ENCODE measurements around the gene PBX3.
"Not testable (repeated sequence)": the region's sequence is repeated elsewhere in the genome, so short reads cannot be mapped to it uniquely, and the experiment has no call there.

The PBX3 gene

DNA sequence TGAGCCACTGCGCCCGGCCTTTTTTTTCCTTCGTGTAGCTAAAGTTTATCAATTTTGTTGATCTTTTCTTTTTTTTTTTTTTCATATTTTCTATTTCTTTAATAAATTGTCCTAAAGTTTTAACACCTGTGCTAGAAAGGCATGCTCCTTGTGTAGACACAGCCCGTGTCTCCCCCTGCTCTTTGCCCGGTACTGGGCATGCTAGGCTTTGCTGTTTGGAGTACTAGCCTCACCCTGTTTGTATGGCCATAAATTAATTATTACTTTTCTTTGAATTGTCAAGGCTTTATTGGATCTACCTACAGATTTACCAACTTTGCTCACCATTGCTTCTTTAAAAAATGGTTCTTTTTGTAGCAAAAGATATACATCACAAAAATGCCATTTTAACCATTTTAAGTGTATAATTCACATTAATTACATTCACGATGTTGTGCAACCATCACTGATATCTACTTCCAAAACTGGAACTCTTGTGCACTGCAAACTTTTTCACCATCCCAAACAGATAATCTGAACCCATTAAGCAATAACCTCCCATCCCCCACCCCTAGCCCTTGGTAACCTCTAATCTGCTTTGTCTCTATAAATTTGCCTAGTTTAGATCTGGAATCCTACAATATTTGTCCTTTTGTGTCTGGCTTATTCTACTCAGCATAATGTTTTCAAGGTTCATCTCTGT is 31.5 kb downstream of the PBX3 start:
- not testable (repeated sequence) for DNase-seq (ENCODE audit: low read depth)

DNA sequence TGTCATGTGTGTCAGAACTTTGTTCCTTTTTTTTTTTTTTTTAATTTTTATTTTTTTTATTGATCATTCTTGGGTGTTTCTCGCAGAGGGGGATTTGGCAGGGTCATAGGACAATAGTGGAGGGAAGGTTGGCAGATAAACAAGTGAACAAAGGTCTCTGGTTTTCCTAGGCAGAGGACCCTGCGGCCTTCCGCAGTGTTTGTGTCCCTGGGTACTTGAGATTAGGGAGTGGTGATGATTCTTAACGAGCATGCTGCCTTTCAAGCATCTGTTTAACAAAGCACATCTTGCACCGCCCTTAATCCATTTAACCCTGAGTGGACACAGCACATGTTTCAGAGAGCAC is 32.0 kb downstream of the PBX3 start:
- not testable (repeated sequence) for DNase-seq (ENCODE audit: low read depth)

DNA sequence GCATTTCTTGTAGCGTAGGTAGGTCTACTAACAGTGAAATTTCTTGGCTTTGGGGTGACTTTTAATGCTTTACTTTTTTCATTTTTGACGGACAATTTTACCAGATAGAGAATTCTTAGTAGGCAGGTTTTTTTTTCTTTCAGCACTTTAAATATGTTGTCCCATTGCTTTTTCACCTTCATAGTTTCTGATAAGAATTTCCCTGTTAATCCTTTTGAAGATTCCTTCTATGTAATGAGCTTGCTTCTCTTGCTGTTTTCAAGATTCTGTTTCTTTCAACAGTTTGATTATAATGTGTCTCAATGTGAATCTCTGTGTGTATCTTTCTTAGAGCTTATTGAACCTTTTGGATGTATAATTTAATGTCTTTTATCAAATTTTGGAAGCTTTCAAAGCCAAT is 35.5 kb downstream of the PBX3 start:
- no peak for DNase-seq (ENCODE audit: low read depth)

DNA sequence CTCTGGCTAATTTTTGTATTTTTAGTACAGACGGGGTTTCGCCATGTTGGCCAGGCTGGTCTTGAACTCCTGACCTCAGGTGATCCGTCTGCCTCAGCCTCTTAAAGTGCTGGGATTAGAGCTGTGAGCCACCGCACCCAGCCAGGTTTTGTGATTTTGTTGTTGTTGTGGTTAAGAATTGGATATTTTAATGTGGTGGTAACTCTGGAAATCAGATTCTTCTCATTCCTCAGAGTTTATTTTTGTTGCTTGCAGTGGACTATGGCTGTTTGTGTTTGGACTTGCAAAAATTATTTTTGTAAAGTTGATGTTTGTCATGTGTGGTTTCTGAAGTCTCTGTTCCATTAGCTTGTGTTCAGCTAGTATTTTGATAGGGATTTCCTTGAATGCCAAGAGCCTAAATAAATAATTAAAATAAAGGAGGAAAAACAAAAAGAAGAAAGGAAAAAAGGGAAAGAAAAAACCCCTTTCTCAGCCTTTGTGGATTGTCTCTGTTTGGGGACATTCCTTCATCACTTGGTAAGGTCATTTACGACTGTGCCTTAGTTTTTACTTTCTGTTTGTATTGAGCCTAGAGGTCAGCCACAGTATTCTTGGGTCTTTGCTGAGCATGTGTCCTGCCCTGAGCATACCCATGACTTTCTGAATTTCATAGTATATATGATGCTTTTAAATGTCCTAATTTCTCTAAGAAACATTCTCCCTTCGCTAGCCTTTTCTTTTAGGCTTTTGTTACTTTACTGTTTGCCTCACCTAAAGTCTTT is 37.3 kb downstream of the PBX3 start:
- DNase-seq (ENCODE audit: low read depth), result no peak

DNA sequence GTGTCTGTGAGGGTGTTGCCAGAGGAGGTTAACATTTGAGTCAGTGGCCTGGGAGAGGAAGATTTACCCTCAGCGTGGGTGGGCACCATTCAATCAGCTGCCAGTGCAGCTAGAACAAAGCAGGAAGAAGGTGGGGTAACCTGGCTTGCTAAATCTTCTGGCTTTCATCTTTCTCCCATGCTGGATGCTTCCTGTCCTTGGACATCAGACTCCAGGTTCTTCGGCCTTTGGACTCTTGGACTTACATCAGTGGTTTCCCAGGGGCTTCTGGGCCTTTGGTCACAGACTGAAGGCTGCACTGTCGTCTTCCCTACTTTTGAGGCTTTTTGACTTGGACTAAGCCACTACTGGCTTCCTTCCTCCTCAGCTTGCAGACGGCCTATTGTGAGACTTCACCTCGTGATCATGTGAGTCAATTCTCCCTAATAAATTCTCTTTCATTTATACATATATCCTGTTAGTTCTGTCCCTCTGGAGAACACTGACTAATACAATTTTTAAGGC is 38.1 kb downstream of the PBX3 start:
- no peak for DNase-seq (ENCODE audit: low read depth)

DNA sequence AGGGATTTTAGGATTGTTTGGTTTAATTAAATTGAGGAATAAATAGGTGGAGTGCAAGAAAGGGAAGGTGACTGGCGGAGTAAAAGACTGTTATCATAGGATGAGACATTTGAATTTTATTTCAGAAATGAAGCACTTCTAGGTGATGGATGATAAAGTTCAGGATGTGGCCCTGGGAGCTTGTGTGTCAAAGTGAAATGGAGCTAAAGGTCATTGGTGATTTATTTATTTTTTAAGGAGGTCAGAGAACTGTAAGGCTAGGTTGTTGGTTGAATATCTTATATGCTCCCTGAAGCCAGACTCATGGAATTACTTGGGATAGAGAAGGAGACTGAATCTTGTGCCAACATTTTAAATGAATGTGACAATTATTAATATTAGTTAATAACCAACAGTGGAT is 40.5 kb downstream of the PBX3 start:
- DNase-seq (ENCODE audit: low read depth), result no peak

DNA sequence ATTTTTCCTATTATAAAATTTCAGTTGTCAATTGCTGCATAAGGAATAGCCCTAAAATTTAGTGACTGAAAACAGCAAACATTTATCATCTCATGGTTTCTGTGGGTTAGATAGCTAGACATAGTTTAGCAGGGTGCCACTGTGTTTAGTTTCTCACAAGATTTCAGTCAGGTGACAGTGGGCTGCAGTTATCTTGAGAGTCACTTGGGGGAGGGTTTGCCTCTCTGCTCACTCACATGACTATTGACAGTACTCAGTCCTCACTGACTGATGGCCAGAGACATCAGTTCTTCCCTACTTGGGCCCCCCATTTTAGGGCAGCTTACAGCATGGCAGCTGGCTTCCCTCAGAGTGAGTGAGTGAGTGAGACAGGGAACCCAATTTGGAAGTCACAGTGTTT is 42.0 kb downstream of the PBX3 start:
- no peak for DNase-seq (ENCODE audit: low read depth)

DNA sequence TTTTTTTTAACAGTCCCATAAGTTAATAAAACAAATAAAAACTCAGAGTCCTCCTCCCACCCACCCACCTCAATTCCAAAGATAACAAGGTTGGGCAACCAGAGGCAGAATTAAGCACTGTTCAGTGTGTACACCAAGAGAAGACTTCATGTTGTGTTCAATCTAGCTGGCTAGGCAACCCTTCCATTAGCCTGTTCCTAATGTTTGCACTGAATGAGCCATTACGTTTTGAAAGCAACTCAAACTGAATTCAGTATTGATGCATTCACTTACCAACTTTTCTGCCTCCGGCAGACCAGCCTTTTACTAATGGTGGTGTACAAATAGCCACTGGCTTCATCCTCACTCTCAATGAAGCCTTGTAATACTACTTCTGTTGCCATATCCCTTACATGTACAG is 47.5 kb downstream of the PBX3 start:
- no peak for DNase-seq (ENCODE audit: low read depth)

DNA sequence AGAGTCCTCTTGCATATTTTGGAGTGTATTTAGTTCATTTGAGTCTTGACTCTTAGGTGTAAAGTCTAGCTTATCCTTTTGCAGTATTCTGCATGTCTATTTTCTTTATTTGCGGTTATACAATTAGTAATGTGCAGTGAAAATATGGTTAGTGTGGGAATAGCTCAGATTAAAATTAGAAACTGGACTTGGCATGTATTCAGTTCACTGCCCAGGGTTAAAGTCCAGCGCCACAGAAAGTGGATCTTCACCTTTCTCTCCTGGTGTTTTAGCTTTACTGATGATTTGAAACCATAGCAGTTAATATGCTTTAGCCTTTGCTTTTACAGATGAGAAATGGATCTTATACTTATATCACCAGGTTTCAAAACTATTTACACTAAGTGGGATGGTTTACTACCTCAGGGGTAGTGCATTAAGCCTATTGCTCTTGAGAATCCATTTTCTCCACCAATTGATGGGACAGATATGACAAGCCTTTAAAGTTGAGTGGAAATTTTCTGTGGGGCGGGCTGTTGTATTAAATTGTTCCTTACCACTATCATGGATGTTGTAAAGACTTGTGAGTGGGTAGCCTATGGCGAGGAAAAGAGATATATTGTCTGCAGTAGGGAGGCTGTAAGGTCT is 48.9 kb downstream of the PBX3 start:
- no peak for DNase-seq (ENCODE audit: low read depth)

DNA sequence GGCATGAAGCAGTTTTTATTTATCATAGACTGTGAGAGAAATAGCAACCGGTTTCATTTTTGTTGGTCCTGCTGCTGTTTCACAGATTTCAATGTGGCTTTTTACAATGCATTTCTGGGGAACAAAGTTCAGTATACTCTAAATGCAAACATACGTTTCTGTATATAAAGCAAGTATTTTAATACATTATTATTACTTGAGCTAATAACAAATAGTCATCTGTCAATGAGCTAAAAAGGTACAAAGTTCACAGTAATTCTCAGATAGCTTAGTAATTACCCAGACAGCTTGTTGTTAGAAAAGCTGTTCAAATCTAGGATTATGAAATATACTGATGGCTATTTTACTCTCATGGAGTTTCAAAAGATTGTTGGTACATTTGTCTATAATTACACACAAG is 50.8 kb downstream of the PBX3 start:
- no peak for DNase-seq (ENCODE audit: low read depth)

DNA sequence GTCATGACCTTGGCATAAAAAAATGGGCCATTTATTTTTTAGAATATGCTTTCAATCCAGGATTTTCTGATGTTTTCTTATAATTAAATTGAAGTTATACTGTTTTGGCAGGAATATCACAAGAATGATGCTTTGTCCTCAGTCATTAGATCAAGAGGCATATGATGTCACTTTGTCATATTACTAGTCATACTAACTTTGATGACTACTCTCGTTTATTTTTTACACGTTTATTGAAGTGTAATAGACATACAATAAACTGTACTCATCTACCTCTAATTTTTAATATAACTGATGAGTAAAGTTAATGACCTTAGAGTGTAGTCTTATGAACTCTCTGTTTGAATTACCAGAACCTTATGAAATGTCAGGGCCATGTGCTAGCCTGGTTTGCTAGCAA is 56.4 kb downstream of the PBX3 start:
- DNase-seq (ENCODE audit: low read depth), result no peak

DNA sequence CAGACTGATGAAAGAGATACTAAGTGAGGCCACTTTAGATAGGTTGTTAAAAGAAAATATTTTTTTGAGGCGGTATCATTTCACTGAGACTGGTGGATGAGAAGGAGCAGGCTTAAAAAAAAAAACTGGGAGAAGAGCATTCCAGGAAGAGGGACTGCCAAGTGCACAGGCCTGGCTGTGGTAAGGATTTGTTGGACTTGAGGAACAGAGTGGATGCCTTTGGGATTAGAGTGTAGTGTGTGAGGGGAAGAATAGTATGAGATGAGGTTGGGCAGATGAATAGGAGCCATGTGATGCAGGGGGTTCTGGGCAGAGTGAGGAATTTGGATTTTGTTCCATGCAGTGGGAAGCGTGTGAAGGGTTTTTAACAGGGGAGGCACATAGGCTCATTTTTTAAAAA is 57.9 kb downstream of the PBX3 start:
- DNase-seq (ENCODE audit: low read depth), result no peak

DNA sequence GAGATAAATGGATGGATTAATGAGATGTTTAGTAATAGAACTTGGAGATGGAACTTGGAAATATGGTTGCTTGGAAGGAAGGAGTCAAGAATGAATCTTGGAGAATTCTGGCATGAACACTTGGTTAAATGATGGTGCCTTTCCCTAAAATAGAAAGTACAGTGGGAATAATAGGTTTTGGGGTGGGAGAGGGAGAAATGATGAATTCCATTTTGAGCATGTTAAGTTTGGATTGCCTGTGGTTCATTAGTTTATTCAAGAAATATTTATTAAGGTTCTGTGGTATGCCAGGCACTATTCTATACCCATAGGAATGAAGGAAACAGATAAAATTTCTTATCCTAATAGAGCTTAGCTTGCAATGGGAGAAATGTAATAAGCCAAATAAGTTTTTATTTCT is 58.4 kb downstream of the PBX3 start:
- DNase-seq (ENCODE audit: low read depth), result no peak

DNA sequence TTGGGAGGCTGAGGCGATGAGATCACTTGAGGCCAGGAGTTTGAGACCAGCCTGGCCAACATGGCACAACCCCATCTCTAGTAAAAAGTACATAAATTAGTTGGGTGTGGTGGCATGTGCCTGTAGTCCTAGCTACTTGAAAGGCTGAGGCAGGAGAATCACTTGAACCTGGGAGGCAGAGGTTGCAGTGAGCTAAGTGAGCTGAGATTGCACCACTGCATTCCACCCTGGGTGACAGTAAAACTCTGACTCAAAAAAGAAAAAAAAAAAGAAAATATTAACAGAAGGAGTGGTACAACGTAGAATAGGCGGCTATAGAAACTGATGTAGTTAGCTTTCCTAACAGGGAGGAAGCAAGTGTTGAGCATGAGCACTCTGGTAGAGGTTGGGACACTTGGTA is 59.9 kb downstream of the PBX3 start:
- no peak for DNase-seq (ENCODE audit: low read depth)

DNA sequence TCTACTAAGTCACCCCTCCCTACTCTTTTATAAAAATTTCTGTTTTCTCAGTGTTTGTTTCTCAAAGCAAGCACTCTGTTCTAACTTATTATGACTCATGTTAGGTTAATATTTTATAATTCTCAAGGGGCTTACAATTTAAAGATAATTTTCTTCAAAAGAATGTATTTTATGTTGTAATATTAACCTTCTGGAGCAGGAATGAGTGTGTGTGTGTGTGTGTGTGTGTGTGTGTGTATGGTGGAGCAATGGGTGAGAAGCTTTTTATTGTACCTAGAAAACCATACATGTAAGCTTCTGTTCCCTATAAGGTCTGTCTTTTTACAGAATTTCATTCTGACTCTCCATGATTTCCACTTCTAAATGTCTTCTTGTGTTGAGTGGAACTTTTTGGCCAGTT is 63.0 kb downstream of the PBX3 start:
- no peak for DNase-seq (ENCODE audit: low read depth)

DNA sequence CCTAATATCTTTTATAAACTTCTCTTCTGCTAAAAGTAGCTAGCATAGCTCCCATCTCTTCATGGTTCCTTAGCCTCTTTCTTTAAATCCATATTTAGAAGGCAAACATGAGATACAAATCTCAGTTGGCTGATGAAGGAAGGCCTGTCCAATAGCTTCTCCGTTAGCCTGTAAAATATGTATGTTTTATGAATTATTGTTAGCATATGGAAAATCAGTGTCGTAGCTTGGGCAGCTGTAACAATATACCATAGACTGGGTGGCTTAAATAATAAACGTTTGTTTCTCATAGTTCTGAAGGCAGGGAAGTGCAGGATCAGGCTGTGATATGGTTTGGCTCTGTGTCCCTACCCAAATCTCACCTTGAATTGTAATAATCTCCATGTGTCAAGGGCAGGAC is 63.8 kb downstream of the PBX3 start:
- no peak for DNase-seq (ENCODE audit: low read depth)

DNA sequence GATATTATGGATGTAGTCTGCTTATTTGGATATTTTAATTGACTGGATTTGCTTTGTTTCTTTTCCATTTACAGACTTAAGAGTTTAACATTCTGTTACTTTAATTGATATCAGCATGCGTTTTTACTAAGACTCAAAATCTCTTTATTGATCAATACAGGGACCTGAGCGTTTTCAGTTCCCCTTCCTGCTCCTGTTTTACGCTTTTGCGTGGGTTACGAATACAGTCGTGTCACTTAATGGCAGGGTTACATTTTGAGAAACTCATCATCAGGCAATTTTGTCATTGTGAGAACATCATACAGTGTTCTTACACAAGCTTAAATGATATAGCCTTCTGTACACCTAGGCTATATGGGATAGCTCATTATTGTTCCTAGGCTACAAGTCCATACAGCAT is 65.2 kb downstream of the PBX3 start:
- DNase-seq (ENCODE audit: low read depth), result no peak

DNA sequence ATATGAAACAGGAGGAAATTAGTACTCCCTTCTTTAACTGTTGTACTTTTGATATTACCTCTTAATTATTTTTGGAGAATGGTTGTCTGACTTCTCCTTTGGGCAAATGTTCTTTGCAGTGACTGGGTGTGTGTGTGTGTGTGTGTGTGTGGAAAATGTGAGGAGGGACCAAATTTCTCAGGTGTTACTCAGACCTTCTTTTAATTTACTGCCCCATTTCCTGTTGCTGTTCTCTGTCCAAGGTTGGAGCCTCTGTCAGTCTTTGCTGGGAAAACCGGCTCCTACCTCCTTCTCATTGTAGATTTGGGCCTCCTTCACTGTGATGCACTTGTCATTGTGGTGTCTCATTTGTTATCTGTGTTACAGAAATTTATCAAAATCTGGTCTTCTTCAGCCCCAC is 68.4 kb downstream of the PBX3 start:
- no peak for DNase-seq (ENCODE audit: low read depth)

DNA sequence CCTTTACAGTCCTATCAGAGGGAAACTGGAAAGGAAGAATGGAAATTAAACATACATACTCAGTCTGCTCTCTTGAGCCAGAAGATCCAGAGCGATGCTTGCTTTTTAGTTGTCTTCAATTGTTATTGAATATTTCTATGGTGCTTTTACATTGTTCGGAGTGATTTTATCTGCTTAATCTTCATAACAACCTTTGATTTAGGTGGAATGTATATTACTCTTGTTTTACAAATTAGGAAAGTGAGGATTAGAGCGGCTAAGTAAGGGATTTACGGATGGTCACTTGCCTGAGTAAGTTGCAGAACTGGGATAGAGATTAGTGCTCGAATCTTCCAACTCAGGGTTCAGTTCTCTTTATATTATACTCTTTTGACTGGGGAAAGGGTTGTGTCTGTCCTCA is 69.1 kb downstream of the PBX3 start:
- no peak for DNase-seq (ENCODE audit: low read depth)

DNA sequence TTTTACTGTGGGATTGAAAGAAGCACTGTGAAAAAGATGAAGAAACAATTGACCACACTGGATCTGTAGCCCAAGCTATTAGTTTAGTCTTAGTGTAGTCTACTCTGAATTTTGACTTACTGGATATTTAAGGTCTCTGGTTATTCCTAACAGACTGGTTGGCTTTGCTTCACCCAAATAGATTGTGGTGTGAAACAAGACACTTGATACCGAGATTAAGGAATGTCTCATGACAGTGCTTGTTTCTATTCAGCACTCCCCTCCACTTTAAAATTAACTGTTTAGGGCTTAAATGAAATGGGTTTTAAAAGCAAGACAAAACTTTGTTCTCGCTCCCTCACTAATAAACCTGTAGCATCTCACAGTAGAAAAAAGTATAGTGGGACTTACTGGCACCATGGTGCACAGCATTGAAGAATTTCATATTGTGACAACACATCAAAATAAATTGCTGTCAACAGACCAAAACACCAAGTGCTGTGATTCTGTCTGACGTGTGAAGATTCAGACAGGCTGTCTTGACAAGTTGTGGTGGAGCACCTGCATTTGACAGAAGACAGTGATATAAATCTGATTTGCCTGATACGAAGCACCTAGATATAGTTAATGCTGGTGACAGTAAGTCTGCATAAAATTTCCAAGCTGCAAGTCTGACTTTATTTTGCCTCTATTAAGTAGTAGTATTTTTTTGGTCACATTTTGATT is 73.1 kb downstream of the PBX3 start:
- no peak for DNase-seq (ENCODE audit: low read depth)

DNA sequence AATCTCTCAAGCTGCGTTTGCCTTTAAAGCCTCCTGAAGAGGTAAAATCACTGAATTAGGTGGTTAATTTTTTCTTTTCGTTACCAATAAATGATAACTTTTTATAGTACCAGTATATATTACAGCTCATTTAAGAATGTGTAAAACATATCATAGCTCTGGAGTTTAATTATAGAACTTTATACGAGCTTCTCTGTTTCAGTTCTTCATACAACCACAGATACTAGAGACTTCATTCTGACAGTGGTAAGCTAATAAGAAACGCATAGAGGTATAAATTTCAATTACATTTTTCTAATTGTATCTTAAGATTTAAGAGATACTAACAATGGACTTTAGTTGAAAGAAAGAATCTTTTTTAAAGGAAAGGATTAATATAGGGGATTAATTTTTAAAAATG is 73.9 kb downstream of the PBX3 start:
- DNase-seq (ENCODE audit: low read depth), result no peak

DNA sequence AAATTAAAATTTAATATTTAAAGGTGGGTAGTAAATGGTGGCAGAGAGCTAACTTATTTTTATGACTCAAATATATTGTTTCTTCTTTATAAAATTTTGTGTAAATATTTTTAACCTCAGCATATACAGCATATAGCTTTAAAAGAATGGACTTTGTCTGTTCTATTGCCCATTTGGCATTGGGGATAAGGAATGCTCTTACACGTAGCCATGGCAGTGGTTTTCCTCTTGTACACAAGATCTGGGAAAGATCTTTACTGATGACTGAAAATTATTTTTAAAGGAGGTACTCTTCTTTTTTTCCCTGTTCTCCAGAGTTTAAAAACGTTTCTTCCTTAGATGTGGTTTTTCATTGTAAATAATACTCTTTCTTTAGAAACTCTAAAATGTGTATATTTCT is 75.0 kb downstream of the PBX3 start:
- DNase-seq (ENCODE audit: low read depth), result no peak

DNA sequence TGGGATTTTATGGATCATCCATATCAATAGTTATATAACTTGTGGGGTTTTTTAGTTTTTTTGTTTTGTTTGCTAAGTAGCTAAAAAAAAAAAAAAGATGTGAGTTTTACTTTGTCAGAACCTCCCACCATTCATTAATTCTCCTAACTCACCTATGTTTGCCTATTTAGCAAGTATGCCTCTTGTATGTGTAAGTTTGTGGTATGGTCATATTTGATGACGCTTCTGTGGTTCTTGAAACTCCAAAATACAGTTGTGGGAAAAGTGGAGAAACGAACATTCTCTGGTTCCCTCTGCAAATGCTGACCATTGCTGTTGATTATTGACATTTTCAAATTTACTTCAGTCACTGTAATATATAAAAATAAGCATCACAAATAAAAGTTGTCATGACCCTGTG is 75.7 kb downstream of the PBX3 start:
- DNase-seq (ENCODE audit: low read depth), result no peak
